Measurements from ENCODE around the gene KCNG4. TPM values are rescaled to one million over a fixed set of nuclear protein-coding genes. Genes with fewer than 3 reads are reported as not detected.

KCNG4 gene
- total and polyA plus RNA-seq, 2 experiments from 2014 or later = 0.07 TPM; not detected in 1

GRCh38 chr16:84199097-84199496 lies 40.7 kb downstream of the KCNG4 start:
- TF ChIP-seq ZNF331 (CRISPR knock-in tag; IDR thresholded peaks at IDR 0.05; ENCODE audit: low read depth) (no peak), REST (IDR thresholded peaks at IDR 0.05; ENCODE audit: unreplicated experiment) (no peak), ZNF462 (CRISPR knock-in tag; IDR thresholded peaks at IDR 0.05) (no peak)
- DNase-seq (ENCODE audit: low spot score) (no peak), ATAC-seq (peak; percentile 58)
- H3K4me3 ChIP-seq = no peak overlapping the region
- H3K4me1 Mint-ChIP-seq = peaks cover 17% of the 10 kb centered on the region
- H3K9me3 Mint-ChIP-seq = no peaks in the 10 kb centered on the region
- H2AFZ ChIP-seq = no peak overlapping the region
- no peaks in the 10 kb centered on the region for H3K27me3 ChIP-seq (ENCODE audit: insufficient read depth)
- no peaks in the 10 kb centered on the region for H3K4me1 ChIP-seq (ENCODE audit: insufficient read depth)
- no peak overlapping the region for H3K27ac ChIP-seq (ENCODE audit: low read depth)
- H3K36me3 ChIP-seq (ENCODE audit: insufficient read depth) = no peaks in the 10 kb centered on the region
- no peaks in the 10 kb centered on the region for H3K9me2 ChIP-seq (ENCODE audit: insufficient read depth)
- no peaks in the 10 kb centered on the region for H3F3A ChIP-seq (replicated peaks; ENCODE audit: low read depth)
- no peak overlapping the region for H3K4me2 ChIP-seq
- no peak overlapping the region for H3K27ac Mint-ChIP-seq
- no peaks in the 10 kb centered on the region for H3K79me2 ChIP-seq (replicated peaks; ENCODE audit: insufficient read depth)
- H3K36me3 Mint-ChIP-seq (ENCODE audit: low read depth) = no peaks in the 10 kb centered on the region
- no peaks in the 10 kb centered on the region for H4K20me1 ChIP-seq (replicated peaks; ENCODE audit: insufficient read depth)
- H3K4me3 Mint-ChIP-seq = no peak overlapping the region
- peaks cover 10% of the 10 kb centered on the region for H3K27me3 Mint-ChIP-seq (ENCODE audit: insufficient read depth, low read depth, poor library complexity)

Data from GM23338 (cell line).